H1 (cell line): Measurements from ENCODE around the gene TEKT1.

Experiments
- ASH2L ChIP-seq: fragments of 200-600, 300-600 bp; sonication (generic); IDR thresholded peaks from one replicate; pipeline ENCODE4 v1.7.1; 2017; ENCODE audit warnings: low read length
- CHD2 ChIP-seq: IDR thresholded peaks from 2 replicates; pipeline ENCODE4 v1.6.1; 2012; ENCODE audit warnings: low read length, improper control_type of control experiment
- CREB1 ChIP-seq: IDR thresholded peaks from 2 replicates; pipeline ENCODE4 v1.6.1; 2012; ENCODE audit warnings: inconsistent platforms
- EP300 ChIP-seq, 2 experiments: IDR thresholded peaks; 1 replicate in 1 of 2; 2 replicates in 1 of 2; pipeline ENCODE4 v1.6.1; 2011 to 2012; ENCODE audit warnings: low read depth in 2 of 2, low read length in 2 of 2, mild to moderate bottlenecking in 2 of 2, borderline replicate concordance in 1 of 2, inconsistent platforms in 1 of 2, moderate library complexity in 1 of 2
- EZH2 ChIP-seq: fragments of 200-600 bp; sonication (generic); IDR thresholded peaks from 2 replicates; pipeline ENCODE4 v1.7.1; 2012; ENCODE audit warnings: low read depth, mild to moderate bottlenecking, moderate library complexity, low read length, inconsistent platforms; ENCODE audit not compliant: severe bottlenecking
- GABPA ChIP-seq: IDR thresholded peaks from 2 replicates; pipeline ENCODE4 v1.6.1; 2011; ENCODE audit warnings: mild to moderate bottlenecking, low read length, moderate library complexity, borderline replicate concordance; ENCODE audit not compliant: insufficient read depth
- JUND ChIP-seq: IDR thresholded peaks from 2 replicates; pipeline ENCODE4 v1.6.1; 2011; ENCODE audit warnings: mild to moderate bottlenecking, improper control_type of control experiment, low read length
- NRF1 ChIP-seq: IDR thresholded peaks from 2 replicates; pipeline ENCODE4 v1.6.1; 2011; ENCODE audit warnings: mild to moderate bottlenecking, low read depth, low read length, improper control_type of control experiment
- PHF8 ChIP-seq: fragments of 200-600 bp; sonication (generic); conservative IDR thresholded peaks from 2 replicates; pipeline ENCODE4 v1.7.1; 2012; ENCODE audit warnings: low read depth, mild to moderate bottlenecking, inconsistent platforms, low read length, moderate library complexity
- POLR2A ChIP-seq, 2 experiments: IDR thresholded peaks; 1 replicate in 1 of 2; 2 replicates in 1 of 2; pipeline ENCODE4 v1.6.1; 2011; ENCODE audit warnings: low read depth in 2 of 2, low read length in 2 of 2, mild to moderate bottlenecking in 2 of 2; ENCODE audit errors: control extremely low read depth in 1 of 2
- POLR2AphosphoS5 ChIP-seq: IDR thresholded peaks from 2 replicates; pipeline ENCODE4 v1.6.1; 2011; ENCODE audit warnings: low read depth, low read length
- RNF2 ChIP-seq: fragments of 200-900, 300-1000 bp; sonication (generic); IDR thresholded peaks from 2 replicates; pipeline ENCODE4 v1.7.1; 2016; ENCODE audit warnings: borderline replicate concordance, low read depth, mild to moderate bottlenecking, antibody characterized with exemption, low read length; ENCODE audit not compliant: poor library complexity, severe bottlenecking; ENCODE audit errors: missing control alignments
- TF ChIP-seq, protein P1 (sequence below), 3 experiments: IDR thresholded peaks; 1 replicate in 2 of 3; 2 replicates in 1 of 3; pipeline versions ENCODE4 v1.5.1 to v1.6.1; 2011; ENCODE audit warnings: low read length in 3 of 3, mild to moderate bottlenecking in 3 of 3, inconsistent platforms in 2 of 3, low read depth in 1 of 3, moderate library complexity in 1 of 3; ENCODE audit not compliant: insufficient read depth in 1 of 3; ENCODE audit errors: control extremely low read depth in 1 of 3
- TF ChIP-seq, protein P2 (sequence below): IDR thresholded peaks from 2 replicates; pipeline ENCODE4 v1.6.1; 2012; ENCODE audit warnings: inconsistent platforms

DNA sequence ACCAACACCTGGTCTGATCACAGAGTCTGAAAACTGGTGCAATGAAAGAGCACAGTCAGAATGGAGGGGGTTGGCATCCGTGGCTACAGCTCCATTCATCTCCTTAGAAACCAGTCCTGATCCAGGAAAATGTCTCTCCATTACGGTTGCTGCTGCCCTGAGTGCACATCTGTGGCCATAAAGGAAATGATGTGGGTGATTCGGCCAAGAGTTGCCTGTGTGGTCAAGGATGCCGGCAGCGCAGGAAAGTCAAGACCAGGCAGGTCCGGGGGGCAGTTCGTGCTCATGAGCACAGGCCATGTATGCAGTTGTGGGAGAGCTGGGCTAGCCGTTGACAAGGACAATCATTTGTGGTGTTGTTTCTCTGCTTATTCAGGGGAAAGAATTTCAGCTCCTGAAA, 69.8 kb downstream of the TEKT1 start:
- TF ChIP-seq, protein P1, sequence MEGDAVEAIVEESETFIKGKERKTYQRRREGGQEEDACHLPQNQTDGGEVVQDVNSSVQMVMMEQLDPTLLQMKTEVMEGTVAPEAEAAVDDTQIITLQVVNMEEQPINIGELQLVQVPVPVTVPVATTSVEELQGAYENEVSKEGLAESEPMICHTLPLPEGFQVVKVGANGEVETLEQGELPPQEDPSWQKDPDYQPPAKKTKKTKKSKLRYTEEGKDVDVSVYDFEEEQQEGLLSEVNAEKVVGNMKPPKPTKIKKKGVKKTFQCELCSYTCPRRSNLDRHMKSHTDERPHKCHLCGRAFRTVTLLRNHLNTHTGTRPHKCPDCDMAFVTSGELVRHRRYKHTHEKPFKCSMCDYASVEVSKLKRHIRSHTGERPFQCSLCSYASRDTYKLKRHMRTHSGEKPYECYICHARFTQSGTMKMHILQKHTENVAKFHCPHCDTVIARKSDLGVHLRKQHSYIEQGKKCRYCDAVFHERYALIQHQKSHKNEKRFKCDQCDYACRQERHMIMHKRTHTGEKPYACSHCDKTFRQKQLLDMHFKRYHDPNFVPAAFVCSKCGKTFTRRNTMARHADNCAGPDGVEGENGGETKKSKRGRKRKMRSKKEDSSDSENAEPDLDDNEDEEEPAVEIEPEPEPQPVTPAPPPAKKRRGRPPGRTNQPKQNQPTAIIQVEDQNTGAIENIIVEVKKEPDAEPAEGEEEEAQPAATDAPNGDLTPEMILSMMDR (IDR thresholded peaks at IDR 0.05; ENCODE audit: control extremely low read depth in 1 of 3, insufficient read depth in 1 of 3, low read depth in 1 of 3, low read length in 3 of 3), result no peak
- TF ChIP-seq CREB1 (no peak), RNF2 (no peak), POLR2AphosphoS5 (no peak), EP300 (IDR thresholded peaks at IDR 0.05; ENCODE audit: borderline replicate concordance in 1 of 2, low read depth in 2 of 2, low read length in 2 of 2) (no peak), PHF8 (no peak), CHD2 (no peak), JUND (no peak), GABPA (no peak), POLR2A (IDR thresholded peaks at IDR 0.05; ENCODE audit: control extremely low read depth in 1 of 2, low read depth in 2 of 2, low read length in 2 of 2) (no peak), ASH2L (no peak), EZH2 (no peak), NRF1 (no peak)
- TF ChIP-seq, protein P2, sequence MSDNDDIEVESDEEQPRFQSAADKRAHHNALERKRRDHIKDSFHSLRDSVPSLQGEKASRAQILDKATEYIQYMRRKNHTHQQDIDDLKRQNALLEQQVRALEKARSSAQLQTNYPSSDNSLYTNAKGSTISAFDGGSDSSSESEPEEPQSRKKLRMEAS, result no peak
